RCC 7860 (cell line): ENCODE results near the gene IL23A.
"Not testable (repeated sequence)": the region's sequence is repeated elsewhere in the genome, so short reads cannot be mapped to it uniquely, and the experiment has no call there.

Experiments used
- DNase-seq: peaks from one replicate; pipeline ENCODE4 v3.0.0-alpha.2; 2015; ENCODE audit warnings: low spot score
- FAIRE-seq: peaks from 2 replicates; lab custom pipeline; 2012; peaks lifted over from hg19 to GRCh38; lab: Jason Lieb, UNC

Gene IL23A

DNA sequence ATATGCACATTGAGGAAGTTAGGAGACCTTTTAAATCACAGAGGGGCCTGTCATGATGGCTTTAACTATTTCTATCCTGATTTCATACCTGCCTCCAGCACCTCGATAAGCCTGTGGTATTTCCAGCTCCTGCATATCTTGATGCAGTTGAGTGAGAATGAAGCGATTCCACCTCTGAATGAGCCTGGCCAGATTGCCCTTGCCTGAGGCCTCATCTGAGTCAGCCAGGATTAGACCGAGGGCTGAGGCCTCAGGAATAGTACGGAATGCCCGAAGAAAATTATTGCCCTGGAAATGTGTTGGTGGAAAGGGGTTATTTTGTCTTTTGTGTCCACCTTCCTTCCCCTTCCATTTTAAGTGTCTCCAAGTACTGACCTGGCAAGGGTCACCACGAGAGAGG, 14.5 kb upstream of the IL23A start:
- no peak for DNase-seq
- no peak for FAIRE-seq

DNA sequence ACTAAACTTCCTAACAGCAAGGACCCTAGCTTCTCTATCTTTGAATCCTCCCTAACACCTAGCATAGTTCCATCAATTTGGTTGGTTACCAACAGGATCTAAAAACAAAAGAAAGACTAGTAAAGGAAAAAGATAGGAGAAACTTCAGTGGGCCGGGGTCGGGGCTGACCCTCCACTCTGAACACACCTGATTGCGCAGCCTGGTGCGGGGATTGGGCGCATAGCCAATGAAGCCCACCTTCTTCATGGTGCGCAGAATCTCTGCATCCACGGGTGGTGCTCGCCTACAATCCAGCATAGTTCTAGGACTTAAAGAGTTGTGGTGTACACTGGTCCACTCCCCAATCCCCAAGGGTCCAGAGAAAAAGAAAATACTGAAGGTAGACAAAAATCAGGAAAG, 12.6 kb upstream of the IL23A start:
- DNase-seq (no peak), FAIRE-seq (no peak)

DNA sequence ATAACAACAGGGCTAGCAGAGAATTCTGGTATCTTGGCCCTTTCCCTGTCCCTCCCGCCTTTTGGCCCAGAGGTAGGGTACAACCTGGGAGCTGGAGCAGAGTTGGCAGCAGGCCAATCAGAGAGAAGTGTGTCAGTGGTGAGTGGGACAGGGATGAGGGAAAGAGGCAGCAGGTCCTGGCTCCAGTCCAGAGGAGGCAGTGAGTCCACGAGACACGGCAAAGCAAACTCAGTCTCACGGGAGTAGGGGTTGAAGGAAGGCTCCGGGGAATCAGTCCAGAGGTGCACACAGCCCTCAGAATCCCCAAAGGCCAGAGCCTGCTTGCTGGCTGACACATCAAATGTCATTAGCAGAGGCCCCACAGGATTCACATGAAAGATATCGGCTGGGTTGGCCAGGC, 12.2 kb upstream of the IL23A start:
- DNase-seq (no peak), FAIRE-seq (no peak)

DNA sequence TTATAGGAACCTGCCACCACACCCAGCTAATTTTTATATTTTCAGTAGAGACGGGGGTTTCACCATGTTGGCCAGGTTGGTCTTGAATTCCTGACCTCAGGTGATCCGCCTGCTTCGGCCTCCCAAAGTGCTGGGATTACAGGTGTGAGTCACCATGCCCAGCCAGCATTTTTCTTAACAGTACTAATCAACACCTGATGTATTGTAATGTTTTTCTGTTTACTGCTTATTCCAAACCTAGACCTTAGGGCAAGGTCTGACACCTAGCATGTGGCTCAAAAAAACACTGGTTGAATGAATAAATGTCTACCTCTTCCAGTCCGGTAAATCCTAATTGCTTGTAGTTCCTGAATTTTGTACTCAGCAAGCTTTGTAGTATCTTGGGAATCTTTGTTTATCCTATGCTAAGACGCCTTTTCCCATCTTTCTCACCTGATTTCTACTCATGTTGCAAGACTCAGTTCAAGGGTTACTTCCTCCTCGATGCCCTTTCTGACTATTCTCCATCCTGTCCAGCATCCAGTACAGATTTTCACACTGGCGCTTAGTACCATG, 7.7 kb upstream of the IL23A start:
- no peak for FAIRE-seq

DNA sequence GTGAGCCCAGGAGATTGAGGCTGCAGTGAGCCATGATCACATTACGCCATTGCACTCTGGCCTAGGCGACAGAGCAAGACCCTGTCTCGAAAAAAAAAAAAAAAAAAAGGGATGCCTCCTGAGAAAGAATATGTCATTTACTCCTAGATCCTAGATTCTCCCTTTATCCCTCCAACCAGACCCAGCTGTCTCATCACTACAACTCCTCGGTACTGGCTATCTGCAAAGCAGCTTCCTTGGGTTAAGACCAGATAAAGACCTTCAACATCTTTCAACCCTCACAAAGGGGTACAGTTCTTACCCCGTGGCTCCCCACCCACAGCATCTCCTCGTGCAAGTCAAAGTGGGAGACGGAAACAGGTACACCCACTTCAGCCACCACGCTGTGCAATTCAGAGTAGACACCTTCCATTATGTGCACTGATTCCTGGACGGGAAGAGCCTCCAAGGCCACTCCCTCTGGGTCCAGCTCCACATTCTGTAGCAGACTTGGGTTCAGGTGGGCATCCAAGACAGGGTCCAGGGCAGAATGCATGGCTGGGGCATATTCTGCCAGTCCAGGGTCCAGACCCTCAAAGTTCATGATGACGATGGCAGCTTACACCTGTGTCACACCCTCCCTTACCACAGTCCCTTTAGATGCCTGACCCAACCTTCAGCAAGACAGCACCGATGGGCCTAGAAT, 6.0 kb upstream of the IL23A start:
- no peak for DNase-seq
- FAIRE-seq: no peak

More for the DNA sequence above, 7.7 kb upstream of the IL23A start:
- DNase-seq: no peak

DNA sequence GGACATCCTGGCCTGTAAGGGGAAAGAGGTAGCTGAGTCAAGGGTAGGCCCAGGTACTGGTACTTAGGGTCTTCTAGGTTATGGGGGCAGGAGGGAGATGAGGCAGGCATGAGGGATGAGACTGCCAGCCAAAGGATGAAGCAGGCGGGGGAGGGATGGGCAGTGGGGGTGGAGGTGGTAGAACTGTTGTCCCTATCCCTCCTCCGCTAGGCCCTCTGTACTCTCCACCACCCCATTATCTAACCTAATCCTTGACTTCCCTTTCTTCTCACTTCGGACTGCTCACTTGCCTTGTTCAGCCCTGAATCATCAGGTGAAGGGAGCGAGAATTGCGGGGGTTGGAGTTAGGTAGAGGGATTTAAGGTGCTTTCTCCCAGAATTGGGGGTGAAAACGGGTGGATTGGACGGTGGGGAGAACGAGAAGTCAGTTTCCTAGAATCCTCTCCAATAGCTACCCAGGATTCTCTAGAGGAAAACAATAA, 5.4 kb upstream of the IL23A start:
- FAIRE-seq (no peak), DNase-seq (no peak)

DNA sequence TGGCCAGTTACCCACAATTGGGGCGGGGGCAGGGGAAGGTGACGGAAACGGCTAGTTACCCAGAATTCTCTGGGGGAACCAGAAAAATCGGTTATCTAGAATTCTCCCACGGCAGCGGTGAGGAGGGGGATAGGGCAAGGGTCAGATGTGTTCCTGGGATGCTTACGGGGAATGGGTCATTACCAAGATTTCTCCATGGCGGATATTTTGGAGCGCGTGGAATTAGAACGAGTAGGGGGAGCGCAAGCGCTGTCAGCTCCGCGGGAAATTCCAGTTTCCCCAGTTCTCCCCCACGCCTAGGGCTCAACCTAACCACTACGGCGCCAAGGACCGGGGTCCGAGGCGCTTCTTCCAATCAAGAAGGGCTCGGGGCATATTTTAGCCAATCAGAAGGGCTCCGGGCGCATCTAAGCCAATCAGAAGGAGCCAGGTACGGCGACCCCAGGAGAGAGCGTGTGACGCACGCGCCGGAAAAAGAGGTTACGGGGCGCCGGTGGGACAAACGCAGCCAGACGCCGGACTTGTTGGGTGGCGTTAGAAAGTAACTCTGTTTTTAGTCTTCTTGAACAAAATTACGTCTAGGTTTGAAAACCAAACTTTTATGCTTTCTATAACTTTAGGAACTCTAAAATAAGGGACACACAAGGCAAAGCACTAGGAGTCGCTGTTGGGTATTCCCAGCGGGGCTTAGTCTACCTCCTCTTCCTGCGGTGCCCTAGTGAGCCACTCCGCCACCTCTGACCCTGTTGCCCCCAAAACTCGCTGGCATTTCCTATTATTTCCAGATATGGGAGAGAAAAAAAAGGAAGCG, 4.8 kb upstream of the IL23A start, which contains the start of gene PAN2:
Gene PAN2 (minus strand): TSS at position 322 of the 811 bp plus-strand sequence. CDS start 906 bp downstream, outside the sequence.
- peak; percentile 72 for FAIRE-seq

DNA sequence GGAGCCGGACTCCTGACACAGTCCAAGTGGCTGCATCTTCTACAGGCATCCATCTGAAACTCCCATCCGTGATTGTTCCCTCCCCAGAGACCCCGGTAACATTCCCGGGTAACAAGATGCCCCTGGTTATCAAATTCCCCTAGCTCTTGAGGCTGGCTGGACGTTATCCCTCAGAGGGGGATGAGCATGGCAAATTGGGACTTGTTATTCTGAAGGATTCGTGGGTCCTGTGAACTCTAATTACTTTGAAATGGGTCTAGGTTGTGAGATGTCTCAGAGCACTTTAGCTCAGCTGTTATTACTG, 4.2 kb upstream of the IL23A start:
- DNase-seq (no peak), FAIRE-seq (no peak)

More for the DNA sequence above, 4.8 kb upstream of the IL23A start, which contains the start of gene PAN2:
- DNase-seq: peak; percentile 90

DNA sequence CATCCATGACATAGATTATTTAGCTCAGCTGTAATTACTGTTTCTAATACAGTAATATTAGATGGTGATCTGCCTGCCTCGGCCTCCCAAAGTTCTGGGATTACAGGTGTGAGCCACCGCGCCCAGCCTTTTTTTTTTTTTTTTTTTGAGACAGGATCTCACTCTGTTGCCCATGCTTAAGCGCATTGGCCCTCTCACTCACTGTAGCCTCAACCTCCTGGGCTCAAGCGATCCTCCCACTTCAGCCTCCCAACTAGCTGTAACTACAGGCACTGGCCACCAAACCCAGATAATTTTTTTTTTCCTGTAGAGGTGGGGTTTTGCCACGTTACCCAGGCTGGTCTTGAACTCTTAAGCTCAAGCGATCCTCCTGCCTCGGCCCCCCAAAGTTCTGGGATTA, 3.2 kb upstream of the IL23A start:
- not testable (repeated sequence) for DNase-seq, FAIRE-seq

DNA sequence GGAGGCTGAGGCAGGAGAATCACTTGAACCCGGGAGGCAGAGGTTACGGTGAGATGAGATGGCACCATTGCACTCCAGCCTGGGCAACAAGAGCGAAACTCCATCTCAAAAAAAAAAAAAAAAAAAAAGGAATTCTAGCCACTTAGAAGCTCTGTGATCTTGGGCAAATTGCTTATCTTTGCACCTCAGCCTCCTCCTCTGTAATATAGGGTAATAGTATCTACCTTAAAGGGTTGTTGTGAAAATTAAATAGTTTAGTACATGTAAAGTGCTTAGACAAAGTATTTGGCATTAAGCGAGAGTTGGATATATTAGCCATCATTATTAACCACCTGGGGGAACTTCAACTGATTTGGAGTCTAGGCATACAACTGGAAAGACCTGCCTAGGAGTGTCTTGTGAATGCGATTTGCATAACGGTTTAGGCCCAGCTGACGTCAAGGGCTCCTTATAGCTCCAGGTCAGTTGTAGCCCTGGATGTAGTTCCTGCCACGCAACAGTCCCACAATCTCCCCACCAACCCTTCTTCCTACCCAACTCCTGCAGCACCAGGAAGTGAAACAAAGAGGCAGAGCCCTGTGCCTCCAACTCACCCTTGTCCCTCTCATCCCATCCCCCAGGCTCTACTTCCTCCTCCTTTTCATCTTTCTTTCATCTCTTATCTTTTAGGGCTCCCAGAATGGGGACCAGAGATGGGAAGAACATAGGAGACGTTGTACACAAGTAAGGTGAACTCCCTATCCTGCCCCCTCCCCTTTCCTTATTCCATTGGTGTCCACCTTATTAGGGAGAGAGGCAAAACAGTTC, 2.1 kb upstream of the IL23A start:
- DNase-seq (no peak), FAIRE-seq (no peak)

DNA sequence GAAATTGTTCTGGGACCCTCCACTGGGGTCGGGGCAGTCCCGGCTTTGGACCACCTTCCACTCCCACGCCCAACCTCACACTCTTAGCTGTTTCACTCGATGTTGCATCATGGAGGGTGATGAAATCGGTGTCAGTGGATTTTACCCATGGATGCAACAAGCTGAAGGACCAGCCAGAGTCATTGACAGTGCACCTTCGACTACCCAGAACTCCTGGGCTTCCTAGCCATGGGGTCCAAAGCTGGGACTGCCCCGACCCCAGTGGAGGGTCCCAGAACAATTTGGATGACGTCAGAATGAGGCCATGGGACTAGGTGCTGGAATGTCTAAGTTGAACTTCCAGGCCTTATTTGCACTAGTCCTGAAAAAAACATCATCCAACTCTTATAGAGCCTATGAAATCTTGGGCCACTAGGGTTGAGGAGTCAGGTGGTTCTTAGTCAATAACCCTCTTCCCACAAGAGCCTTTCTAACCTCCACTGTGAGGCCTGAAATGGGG, 882 bp upstream of the IL23A start:
- FAIRE-seq (no peak), DNase-seq (no peak)

DNA sequence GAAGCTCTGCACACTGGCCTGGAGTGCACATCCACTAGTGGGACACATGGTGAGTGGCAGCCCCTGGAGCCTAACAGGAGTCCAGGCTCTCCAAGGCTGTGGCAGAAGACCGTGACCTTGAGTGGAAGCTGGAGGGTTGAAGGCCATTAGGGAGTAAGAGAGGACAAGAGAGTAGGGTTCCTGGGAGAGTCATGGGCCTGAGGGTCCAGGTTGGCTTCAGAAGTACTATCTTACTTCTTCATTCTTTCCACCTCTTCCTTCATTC, 406 bp downstream of the IL23A start:
- DNase-seq: no peak
- no peak for FAIRE-seq

DNA sequence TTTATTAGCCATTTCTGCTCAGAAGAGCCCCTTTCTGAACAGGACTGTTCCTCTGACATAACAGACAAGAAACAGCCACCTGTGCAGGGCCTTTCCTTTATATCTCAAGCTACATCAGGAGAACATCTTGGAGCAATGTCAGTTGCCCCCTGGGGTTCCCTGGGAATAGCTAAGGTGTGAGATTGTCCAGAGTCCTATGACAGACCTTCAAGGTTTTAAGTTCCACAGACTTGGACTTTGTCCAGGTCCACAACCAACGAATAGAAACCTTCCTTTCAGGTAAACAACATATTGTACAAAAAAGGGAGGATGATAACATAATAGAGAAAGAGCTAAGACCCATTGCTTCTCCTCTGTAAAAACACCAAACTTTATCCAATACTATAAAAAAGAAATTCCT, 2.9 kb downstream of the IL23A start:
- no peak for FAIRE-seq
- DNase-seq: no peak

DNA sequence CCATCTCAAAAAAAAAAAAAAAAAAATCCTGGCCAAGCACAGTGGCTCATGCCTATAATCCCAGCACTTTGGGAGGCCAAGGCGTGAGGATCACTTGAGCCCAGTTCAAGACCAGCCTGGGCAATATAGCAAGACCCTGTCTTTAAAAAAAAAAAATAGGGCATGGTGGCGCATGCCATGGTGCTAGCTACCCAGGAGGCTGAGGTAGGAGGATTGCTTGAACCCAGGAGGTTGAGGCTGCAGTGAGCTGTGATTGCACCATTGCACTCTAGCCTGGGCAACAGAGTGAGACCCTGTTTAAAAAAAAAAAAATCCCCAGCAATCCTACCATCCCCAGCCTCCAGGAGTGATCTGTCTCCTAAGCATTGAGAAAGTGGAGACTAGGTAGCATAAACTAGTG, 3.6 kb downstream of the IL23A start:
- FAIRE-seq, DNase-seq: not testable (repeated sequence)

DNA sequence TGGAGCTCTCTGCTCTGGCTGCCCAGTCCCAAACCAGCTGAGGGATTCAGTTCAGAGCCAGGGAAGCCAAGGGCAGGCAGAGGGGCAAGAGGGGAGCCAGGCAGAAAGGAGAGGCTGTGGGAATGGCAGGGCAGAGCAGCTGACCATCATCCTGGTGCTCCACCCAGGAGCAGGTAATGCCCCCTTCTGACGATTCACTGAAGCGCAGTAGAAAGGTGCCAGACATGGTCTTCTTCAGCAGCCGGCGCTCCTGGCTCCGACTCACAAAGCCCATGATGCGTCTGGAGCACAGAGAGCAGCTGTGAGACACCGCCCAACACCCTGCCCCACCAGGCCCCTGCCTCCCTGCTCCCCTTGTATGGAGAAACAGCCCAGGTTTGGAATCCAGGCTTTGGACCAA, 8.0 kb downstream of the IL23A start:
- FAIRE-seq (no peak), DNase-seq (no peak)

DNA sequence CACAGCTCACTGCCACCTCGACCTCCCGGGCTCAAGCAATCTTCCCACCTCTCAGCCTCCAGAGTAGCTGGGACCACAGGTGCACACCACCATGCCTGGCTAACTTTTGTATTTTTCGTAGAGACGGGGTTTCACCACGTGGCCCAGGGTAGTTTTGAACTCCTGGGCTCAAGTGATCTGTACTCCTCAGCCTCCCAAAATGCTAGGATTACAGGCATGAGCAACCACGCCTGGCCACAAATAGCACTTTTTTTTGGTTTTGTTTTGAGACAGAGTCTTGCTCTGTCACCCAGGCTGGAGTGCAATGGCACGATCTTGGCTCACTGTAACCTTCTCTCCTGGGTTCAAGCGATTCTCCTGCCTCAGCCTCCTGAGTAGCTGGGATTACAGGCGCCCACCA, 8.6 kb downstream of the IL23A start:
- DNase-seq, FAIRE-seq: not testable (repeated sequence)

DNA sequence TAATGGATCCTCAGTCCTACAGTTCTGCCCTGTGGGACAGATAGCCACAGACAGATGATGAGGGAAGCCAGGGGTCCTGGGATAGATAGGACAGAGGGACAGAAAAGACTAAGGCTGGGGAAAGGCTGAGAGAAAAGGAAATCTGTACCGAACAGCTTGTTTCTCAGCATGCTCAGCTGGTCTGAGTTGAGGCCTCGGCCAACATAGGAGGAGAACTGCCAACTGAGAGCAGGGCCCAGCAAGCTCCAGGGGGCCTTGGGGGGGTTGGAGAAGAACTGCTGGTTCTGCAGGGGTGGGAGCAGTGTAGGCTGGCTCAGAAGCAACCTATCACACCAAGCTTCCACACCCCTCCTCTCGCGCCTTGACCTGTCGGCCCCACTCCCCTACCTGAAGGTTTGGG, 10.1 kb downstream of the IL23A start:
- no peak for DNase-seq
- no peak for FAIRE-seq

DNA sequence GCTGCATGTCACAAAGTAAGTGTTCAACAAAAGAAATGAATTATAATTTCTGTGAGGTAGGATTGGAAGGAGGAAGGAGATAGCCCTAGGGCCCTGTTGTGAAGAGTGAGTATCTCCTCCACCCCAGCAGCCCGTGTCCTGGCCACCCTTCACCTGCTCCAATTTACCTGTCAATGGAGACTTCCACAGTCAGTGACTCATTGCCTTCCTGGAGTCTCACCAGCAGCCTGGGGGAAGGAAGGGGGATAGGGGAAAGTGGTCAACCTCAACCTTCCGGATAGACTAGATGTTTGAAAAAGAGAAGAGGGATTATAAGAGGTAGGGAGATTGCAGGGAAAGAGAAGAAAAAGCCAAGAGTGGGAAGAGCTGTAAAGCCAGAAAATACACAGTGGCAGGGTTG, 12.0 kb downstream of the IL23A start:
- no peak for DNase-seq

DNA sequence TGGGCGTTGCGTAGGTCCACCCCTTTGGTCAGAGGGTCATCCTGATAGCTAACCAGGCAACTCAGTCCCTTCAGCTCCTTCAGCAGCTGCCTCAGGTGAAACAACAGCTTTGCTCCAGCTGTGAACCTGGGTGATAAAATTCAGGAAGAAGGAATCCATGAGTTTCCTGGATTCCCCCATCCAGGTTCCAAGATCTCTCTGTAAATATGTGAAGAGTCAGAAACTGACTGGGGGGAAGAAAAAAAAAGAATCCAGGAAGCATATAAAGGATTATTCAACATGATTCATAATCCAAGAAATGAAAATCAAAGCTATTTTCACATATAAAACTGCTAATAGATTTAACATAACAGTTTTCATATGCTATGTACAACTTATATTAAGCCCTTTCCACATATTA, 12.6 kb downstream of the IL23A start:
- DNase-seq: no peak
- FAIRE-seq: no peak

More for the DNA sequence above, 12.0 kb downstream of the IL23A start:
- FAIRE-seq: no peak

DNA sequence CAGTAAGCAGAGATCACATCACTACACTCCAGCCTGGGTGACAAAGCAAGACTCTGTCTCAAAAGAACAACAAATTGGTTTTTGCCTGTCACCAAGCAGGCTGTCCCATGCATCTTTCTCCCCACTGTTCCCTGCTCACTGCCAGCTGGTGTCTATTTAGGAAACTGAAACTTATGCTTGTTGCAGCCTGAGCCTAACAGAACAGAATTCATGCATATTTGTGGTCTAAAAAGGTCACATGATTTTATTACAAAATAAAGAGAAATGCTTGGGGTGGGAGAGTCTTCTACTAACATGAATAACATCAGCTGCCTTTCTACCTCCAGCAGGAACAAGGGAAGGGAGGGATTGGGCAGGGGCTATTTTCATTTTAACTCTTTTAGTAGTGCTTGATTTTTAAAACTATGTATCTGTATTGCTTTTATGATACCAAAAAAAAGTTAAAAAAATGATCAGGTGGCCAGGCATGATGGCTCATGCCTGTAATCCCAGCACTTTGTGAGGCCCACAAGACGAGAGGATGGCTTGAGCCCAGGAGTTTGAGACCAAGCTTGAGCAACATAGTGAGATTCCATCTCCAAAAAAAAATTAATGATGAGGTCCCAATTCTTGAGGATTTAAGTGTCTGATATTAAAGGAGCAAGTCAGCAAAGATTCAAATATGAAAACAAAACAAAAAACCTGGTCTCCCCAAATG, 20.3 kb downstream of the IL23A start:
- FAIRE-seq (no peak), DNase-seq (peak; percentile 51)
